Stimulated activated CD4-positive, alpha-beta T cell treated with anti-CD3 and anti-CD28 coated beads, TNF-alpha, amount 100 ng/mL, for 24 hours (primary cell): ENCODE results near the gene NELL1.

ENCODE experiments used
- DNase-seq, 3 experiments: peaks; one replicate each; pipeline ENCODE4 v3.0.0-alpha.2; 2020; ENCODE audit warnings: low read depth in 3 of 3

NELL1 gene

GRCh38 chr11:20874358-20874757 lies 205.0 kb downstream of the NELL1 start:
- DNase-seq, result no peak

- no peak for DNase-seq
Observed at GRCh38 chr11:20875889-20876288, 206.5 kb downstream of the NELL1 start.

GRCh38 chr11:20876738-20877137 lies 207.4 kb downstream of the NELL1 start:
- no peak for DNase-seq

- no peak for DNase-seq
Observed at GRCh38 chr11:20880094-20880493, 210.7 kb downstream of the NELL1 start.

DNA sequence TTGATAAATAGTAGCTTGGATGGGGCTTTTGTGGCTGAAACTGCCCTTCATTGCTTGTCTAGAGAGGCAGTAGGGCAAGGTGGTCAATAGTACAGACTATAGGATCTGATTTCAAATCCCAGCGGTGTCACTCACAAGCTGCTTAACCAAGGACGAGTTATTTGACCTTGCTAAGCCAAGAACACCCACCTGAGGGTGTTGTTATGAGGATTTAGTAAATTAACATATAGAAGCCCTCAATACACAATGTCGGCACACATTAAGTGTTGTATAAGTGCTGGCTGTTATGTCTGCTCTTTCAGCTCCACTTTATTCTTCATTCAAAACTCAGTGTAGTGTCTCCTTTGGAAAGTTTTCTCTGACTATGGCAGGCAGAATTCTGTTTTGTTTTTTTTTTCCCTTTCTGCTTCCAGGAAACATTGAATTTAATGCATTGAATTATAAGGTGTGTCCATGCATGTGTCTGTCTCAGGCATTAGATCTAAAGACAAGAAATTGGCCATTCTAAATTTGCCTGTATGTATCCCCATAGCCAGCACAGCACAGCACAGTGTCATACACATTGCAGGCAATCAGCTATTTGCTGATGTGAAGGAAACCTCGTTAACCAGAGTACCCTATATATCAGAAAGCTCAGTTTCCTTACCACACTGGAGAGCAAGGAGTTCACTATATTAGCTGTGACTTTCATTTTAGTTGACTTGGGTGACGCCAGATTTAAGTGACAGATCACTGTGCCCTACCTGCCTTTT lies 212.1 kb downstream of the NELL1 start:
- DNase-seq, result no peak

DNA sequence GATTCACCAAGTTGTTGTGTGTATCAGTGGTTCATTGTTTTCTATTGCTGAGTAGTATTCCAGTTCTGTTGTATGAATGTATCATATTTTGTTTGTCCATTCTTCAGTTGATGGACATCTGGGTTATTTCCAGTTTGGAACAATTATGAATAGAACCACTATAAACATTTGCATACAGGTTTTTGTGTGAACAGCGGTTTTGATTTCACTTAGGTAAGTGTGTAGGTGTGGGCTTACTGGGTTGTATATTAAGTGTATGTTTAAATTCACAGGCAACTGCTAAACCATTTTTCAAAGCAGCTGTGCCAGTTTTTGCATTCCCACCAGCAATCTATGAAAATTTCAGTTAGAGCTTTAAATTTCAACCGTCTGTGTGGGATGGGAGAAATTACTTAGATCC lies 217.8 kb downstream of the NELL1 start:
- DNase-seq, result no peak

DNA sequence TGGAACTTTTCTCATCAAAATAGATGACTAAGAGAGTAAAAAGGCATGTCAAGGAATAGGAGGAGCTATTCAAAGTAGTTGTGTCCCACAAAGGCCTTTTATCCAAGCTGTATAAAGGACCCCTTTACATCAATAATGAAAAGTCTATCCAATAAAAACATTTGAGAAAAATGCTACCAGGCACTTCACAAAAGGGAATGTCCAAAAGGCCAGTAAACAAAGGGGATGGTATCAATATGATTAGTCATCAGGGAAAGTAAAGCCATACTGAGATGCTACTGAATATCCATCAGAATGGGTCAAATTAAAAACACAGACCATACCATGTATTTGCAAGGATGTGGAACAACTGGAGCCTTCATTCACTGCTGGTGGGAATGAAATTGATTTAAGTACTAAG lies 224.9 kb downstream of the NELL1 start:
- DNase-seq, result no peak

DNA sequence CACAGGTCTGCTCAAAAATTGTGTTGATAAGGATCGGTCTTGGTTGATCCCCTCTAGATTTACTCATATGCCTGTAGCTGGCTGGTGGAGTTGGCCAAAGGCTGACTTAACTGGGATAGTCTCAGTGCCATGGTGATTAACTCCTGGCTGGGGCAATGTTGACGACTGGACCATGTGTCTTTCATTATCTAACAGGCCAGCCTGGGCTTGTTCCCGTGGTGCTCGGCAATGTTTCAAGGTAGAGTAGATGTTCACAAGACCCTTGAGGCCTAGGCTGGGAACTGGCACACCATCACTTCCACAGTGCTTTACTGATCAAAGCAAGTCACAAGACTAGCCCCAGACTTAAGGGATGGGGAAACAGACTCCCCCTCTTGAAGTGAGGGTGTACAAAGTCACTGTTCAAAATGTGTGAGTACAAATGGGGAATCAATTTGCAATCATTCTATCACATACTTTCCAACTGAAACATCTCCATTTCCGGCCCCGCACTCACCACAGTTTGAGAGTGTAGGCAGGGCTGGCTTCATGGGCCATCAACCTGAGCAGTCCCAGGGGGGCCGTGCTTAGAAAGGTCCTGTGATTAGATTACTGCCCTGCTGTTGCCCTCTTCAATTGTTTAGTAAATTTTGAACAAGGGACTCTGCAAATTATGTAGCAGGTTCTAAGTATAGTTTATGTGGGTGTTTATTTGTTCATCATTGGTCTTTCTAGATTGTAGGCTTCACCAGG lies 240.8 kb downstream of the NELL1 start:
- no peak for DNase-seq

- DNase-seq, result no peak
Observed at GRCh38 chr11:20910733-20911132, 241.3 kb downstream of the NELL1 start.

DNA sequence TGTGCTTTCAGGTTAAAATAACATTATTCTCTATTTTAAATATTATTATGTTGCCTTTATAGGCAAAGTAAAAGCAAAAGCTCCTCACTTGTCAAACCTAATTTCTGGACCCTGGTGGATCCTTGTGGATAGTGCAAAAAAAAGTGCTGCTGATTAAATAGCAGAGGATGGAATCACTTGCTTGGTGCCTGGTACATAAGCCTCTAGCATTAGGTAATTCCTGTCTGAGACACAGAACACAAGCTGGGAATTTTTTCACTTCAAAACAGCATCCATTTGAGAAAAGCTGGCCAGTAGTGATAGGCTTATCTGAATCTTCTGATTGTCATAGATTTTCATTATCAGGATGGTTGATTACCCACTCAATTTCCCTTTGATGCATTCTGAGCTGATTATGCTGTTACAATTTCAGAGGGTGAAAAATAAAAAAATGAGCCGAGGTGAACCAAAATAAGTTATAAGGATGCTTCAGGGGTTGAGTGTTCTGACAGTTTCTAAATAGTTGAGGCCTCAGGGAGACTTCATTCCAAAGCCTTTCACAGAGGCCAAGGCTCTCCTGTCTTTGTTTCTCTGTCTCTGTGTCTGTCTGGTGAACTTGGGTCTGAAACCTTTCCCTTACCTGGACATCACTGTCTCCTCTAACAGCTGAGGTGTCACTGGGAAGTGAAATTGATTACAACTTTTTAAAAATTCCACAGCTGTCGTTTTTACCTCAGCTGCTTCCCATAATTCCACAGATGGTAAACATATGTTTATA lies 242.9 kb downstream of the NELL1 start:
- DNase-seq, result no peak

DNA sequence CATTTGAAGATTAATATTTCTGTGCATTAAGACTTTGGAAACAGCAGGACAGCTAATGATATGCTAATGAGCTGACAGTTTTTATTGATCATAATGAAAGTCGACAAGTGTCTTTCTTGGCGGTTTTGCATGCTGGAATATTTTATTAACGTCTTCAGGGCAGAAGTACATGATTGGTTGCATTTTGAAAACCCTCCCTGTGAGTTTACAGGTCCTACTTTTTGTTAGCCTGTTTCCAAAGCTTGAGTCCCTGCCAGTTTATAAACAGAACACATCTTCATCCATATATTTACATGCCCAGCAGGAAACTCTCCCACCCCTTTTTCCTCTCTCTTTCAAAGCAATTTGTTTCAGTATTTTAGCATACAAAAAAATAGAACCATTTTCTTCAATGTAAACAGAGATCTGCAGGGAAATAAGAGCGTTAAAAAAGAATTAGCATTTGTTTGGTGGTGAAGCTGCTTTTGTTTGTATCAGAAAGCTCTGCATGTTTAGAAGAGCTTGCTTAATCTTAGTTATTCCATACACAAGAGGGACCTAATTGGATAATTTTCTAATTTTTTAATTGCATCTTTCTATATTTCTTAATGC lies 243.6 kb downstream of the NELL1 start:
- no peak for DNase-seq

GRCh38 chr11:20917306-20917705 lies 247.9 kb downstream of the NELL1 start:
- no peak for DNase-seq

DNA sequence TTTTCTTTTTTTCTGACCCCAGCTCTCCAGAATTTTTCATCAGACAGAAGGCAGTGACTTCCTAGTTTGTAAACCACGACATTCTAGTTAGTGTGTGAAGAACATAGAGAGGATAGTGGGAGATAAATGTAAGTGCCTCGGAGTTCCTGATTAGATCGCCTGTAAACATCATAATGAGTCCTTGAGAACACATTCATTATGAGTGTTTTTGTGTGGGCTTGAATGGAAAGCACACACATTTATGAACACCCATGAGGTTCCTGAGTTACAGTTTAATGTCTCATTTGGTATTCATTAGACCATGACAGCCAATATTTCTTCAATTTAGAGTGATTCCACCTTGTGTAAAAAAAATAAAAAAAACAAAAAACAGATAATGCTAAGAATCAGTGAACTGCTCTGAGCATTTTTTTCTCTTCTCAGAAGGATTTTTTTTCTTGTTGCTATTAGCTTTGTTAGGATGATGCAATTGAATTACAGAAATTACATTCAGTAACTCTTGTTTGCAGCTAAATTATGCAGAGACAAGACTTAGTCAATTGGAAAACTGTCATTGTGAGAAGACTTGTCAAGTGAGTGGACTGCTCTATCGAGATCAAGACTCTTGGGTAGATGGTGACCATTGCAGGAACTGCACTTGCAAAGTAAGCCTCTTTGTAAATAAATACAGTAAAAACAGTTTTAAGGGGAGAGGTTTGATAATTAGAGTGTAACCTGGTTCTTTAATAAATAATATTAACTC lies 257.6 kb downstream of the NELL1 start:
- DNase-seq, result no peak

GRCh38 chr11:20931029-20931428 lies 261.6 kb downstream of the NELL1 start:
- no peak for DNase-seq

DNA sequence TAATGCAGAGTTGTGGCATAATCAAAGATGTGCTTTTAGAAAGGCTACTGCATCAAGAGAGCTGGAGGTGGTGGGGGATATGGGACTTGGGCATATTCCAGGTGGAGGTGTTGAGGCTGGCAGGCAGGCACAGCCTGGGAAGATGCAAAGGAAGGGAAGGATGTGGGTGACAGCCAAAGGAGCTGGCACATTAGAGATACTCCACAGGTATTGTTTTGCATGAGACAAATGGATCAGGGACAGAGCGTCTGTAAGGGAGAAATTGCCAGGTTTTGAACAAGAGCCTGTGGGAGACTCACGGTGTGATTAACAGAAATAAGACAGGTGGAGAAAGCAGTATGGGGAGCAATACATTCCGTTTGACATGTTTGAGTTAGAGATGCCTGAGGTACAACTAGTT lies 263.7 kb downstream of the NELL1 start:
- no peak for DNase-seq

- no peak for DNase-seq
Observed at GRCh38 chr11:20933958-20934357, 264.6 kb downstream of the NELL1 start.

DNA sequence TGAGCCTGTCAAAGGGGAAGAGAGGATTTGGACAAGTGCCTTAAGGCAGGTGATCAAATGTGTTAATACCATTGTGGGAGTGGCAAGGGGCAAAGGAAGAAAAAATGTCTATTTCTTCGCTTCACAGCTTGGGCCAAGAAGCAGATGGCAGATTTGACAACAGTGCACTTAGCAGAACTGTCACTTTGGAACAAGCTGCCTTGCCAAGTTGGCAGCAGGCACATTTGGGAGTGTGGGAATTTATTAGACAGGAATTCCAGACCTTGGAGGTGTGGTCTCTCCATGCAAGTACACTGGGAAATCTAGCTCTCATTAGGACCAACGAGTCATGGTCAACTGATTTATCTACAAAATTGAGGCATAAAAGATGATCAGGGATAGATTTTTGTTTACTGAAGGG lies 265.1 kb downstream of the NELL1 start:
- DNase-seq, result no peak

DNA sequence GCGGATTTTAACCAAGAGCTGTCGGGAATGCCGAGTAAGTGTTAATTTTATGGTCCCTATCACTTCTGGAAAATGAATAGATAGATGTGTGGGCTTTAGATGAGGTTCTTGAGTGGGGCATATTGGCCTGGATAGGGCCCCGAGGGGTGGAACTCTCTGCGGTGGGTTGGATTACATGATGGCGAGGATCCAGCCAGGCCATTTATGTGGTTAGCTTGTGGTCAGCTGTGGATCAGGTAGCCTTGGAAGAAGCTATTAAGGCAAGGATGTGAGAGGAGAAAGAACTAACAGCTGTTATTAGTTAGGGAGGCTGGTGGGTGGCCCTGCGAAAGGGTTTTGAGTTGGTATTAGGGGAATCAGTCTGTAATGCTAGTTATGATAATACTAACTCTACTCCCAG lies 268.4 kb downstream of the NELL1 start:
- DNase-seq, result no peak

DNA sequence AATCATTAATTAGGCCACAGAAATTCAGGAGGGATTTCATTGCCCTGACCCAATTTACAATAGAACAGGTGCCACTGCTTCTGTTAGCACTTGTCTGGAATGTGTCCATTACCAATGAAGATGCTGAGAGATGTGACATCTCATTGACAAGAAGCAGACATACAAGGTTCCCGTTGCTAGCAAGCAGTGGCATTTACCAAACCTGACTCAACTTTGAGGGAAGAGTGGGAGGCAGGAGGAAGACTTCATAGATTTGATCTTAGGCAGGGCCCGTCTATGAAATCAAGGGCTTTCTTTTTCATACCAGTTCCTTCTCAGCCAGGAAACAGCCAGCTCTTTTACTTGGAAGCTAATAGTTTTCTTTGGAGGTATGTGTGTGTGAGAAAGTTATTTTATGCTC lies 280.2 kb downstream of the NELL1 start:
- no peak for DNase-seq

DNA sequence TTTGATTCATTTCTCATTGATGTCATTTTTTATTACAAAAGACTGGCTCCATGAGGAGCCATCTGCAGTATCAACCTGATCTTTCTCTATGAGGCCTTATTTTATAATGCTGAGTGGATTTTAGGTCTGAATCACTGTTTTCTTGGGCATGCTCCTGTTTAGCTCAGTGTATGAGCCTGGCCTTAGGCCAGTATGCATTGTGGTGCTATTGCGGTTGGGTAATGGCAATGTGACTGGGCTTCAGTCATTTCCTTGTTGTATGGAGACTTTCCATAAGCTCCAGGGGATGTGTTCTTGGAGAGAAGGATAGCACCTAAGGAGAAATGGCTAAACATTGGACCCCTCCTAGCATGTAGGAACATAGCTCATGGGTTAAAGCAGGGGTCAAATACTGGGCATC lies 293.2 kb downstream of the NELL1 start:
- DNase-seq, result no peak

DNA sequence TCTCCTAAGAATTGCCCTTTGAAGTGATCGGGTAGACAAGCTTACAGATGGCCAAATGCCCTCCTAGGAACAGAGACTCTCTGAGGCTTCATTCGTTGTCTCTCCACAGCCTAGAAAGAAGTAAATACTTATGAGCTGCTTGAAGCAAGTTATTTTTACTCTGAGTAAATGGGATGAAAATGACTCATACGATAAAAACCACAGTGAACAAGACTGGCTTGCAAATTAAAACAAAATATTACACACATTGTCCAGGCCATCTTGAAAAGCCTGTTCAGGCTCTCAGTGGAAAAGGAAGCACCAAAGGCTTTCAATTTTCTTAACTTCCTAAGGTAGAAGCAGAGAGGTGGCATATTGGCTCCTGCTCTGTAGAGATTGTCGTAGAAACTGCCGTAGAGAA lies 294.2 kb downstream of the NELL1 start:
- DNase-seq, result no peak

GRCh38 chr11:20964985-20965384 lies 295.6 kb downstream of the NELL1 start:
- no peak for DNase-seq
